Common myeloid progenitor, CD34-positive (primary cell): ENCODE measurements around the gene FXYD1.

ENCODE experiments used
- CTCF ChIA-PET: fragments of 350-600 bp; sonication (Branson Sonifier 250); formaldehyde crosslinking; loops from one replicate; lab custom pipeline; 2021; ENCODE audit warnings: antibody characterized with exemption; lab: Charles Lee
- POLR2A ChIA-PET: fragments of 350-600 bp; sonication (Branson Sonifier 250); formaldehyde crosslinking; loops from one replicate; lab custom pipeline; 2021; ENCODE audit warnings: antibody characterized with exemption; lab: Charles Lee
- DNase-seq, 3 donors: peaks; one replicate each; pipeline versions ENCODE4 v3.0.0 to v3.0.0-alpha.2; 2013
- H3K27ac ChIP-seq, 2 experiments: 1 replicate in 1 of 2; 2 replicates in 1 of 2; pipeline ENCODE4 v1.7.0; 2013; ENCODE audit warnings: inconsistent platforms in 2 of 2, low read length in 2 of 2, mild to moderate bottlenecking in 2 of 2, low read depth in 1 of 2, moderate library complexity in 1 of 2; ENCODE audit not compliant: severe bottlenecking in 2 of 2, insufficient read depth in 1 of 2, poor library complexity in 1 of 2
- H3K27me3 ChIP-seq, 5 experiments: replicated peaks in 2 of 5; 1 replicate in 3 of 5; 2 replicates in 2 of 5; pipeline versions ENCODE4 v1.6.1 to v1.7.0; 2013; ENCODE audit warnings: low read length in 4 of 5, mild to moderate bottlenecking in 2 of 5, moderate library complexity in 2 of 5, inconsistent platforms in 1 of 5; ENCODE audit not compliant: insufficient read depth in 5 of 5, control insufficient read depth in 4 of 5
- H3K36me3 ChIP-seq, 4 experiments: 1 replicate in 2 of 4; 2 replicates in 2 of 4; pipeline versions ENCODE4 v1.6.1 to v1.7.0; 2013; ENCODE audit warnings: low read length in 3 of 4, control low read depth in 1 of 4, mild to moderate bottlenecking in 1 of 4; ENCODE audit not compliant: control insufficient read depth in 4 of 4, insufficient read depth in 4 of 4
- H3K4me1 ChIP-seq, 4 experiments: 1 replicate in 3 of 4; 2 replicates in 1 of 4; pipeline versions ENCODE4 v1.6.1 to v1.7.1; 2013; ENCODE audit warnings: low read length in 3 of 4, mild to moderate bottlenecking in 3 of 4, control low read depth in 1 of 4, inconsistent platforms in 1 of 4, moderate library complexity in 1 of 4; ENCODE audit not compliant: control insufficient read depth in 4 of 4, insufficient read depth in 4 of 4; ENCODE audit errors: control extremely low read depth in 1 of 4
- H3K4me3 ChIP-seq, 7 experiments: 1 replicate in 4 of 7; 2 replicates in 3 of 7; pipeline versions ENCODE4 v1.5.1 to v1.7.0; 2013; ENCODE audit warnings: mild to moderate bottlenecking in 7 of 7, low read length in 6 of 7, moderate library complexity in 6 of 7, inconsistent platforms in 2 of 7, low read depth in 2 of 7, control low read depth in 1 of 7; ENCODE audit not compliant: insufficient read depth in 4 of 7, control insufficient read depth in 1 of 7; ENCODE audit errors: extremely low read depth in 1 of 7
- H3K9me3 ChIP-seq, 5 experiments: 1 replicate in 4 of 5; 2 replicates in 1 of 5; pipeline versions ENCODE4 v1.6.1 to v1.7.1; 2013; ENCODE audit warnings: low read length in 4 of 5, mild to moderate bottlenecking in 2 of 5, inconsistent platforms in 1 of 5, low read depth in 1 of 5, moderate library complexity in 1 of 5; ENCODE audit not compliant: control insufficient read depth in 4 of 5, insufficient read depth in 2 of 5; ENCODE audit errors: control extremely low read depth in 1 of 5
- WGBS: methylation state at CpG from one replicate; pipeline ENCODE4 v1.1.5; 2013; ENCODE audit not compliant: insufficient coverage; 5-methylcytosine and 5-hydroxymethylcytosine counted together

Gene FXYD1

GRCh38 chr19:35124098-35125060 lies 14.2 kb upstream of the FXYD1 start:
- peak; percentile 78 to 84 (median 82) for DNase-seq
- Histone ChIP-seq H3K9me3 (no peaks in the 10 kb centered on the region), H3K4me3 (peak overlapping the region in 6 of 7 experiments; percentile 19 to 82 (median 58)), H3K36me3 (no peaks in the 10 kb centered on the region), H3K27ac (peak overlapping the region in 1 of 2 experiments; percentile 44), H3K27me3 (no peaks in the 10 kb centered on the region), H3K4me1 (peaks cover under 1 to 37% (median 17%) of the 10 kb centered on the region in 4 experiments)
- ChIA-PET CTCF (interaction anchor here (0.9 to 4.8 kb wide), 4 partner anchors 11 to 58 kb away, joined by 3 to 39 read pairs (median 8); partner anchors contain the start of gene LGI4), POLR2A (interaction anchor here (1.0 kb wide), 1 partner anchor 11 kb away, joined by 6 read pairs; no protein-coding TSS in a partner anchor)
- 18% methylated on average over 42 of the region's 42 CpGs for WGBS

GRCh38 chr19:35125270-35125717 lies 13.3 kb upstream of the FXYD1 start:
- no peak for DNase-seq
- Histone ChIP-seq H3K9me3 (no peaks in the 10 kb centered on the region), H3K36me3 (no peaks in the 10 kb centered on the region), H3K4me3 (no peak overlapping the region), H3K4me1 (peaks cover 0 to 31% (median 16%) of the 10 kb centered on the region in 4 experiments), H3K27ac (no peak overlapping the region), H3K27me3 (no peaks in the 10 kb centered on the region)
- POLR2A ChIA-PET = no interaction called here
- WGBS = 90% methylated on average over 18 of the region's 19 CpGs
- CTCF ChIA-PET = interaction anchor here (0.9 to 4.8 kb wide), 4 partner anchors 10 to 59 kb away, joined by 3 to 39 read pairs (median 8); partner anchors contain the start of gene LGI4

- no peaks in the 10 kb centered on the region for H3K27me3 ChIP-seq
- H3K36me3 ChIP-seq = no peaks in the 10 kb centered on the region
- CTCF ChIA-PET = interaction anchor here (0.9 to 4.8 kb wide), 5 partner anchors 10 to 59 kb away, joined by 3 to 39 read pairs (median 9); partner anchors contain the start of gene LGI4
- WGBS = 95% methylated on average over 32 of the region's 35 CpGs
- POLR2A ChIA-PET = no interaction called here
- H3K4me1 ChIP-seq = peaks cover 0 to 29% (median 16%) of the 10 kb centered on the region in 4 experiments
- DNase-seq = no peak
- no peak overlapping the region for H3K4me3 ChIP-seq
- no peaks in the 10 kb centered on the region for H3K9me3 ChIP-seq
- H3K27ac ChIP-seq = no peak overlapping the region
Measured at GRCh38 chr19:35125749-35126623, 12.6 kb upstream of the FXYD1 start.

DNA sequence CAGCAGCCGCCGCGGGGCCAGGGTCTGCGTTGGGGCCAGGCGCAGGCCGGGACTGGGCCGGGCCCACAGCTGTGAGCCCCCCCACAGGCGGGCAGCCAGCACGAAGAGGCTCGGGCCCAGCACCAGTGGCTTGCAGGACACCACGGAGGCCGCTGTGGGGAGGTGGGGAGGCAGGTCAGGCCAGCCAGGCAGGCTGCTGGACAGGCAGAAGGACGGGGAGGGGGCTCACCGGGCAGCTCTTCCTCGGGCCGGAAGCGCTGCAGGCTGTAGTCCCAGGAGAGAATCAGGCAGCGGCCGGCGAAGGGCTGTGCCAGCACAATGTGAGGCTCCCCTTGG lies 12.0 kb upstream of the FXYD1 start:
- Histone ChIP-seq H3K4me1 (peaks cover 0 to 24% (median 13%) of the 10 kb centered on the region in 4 experiments), H3K9me3 (no peaks in the 10 kb centered on the region), H3K27me3 (no peaks in the 10 kb centered on the region), H3K27ac (no peak overlapping the region), H3K4me3 (no peak overlapping the region), H3K36me3 (no peaks in the 10 kb centered on the region)
- 99% methylated on average over 17 of the region's 20 CpGs for WGBS
- ChIA-PET POLR2A (no interaction called here), CTCF (interaction anchor here (0.9 to 2.2 kb wide), 3 partner anchors 10 to 36 kb away, joined by 3 to 9 read pairs (median 5); no protein-coding TSS in a partner anchor)
- no peak for DNase-seq

DNA sequence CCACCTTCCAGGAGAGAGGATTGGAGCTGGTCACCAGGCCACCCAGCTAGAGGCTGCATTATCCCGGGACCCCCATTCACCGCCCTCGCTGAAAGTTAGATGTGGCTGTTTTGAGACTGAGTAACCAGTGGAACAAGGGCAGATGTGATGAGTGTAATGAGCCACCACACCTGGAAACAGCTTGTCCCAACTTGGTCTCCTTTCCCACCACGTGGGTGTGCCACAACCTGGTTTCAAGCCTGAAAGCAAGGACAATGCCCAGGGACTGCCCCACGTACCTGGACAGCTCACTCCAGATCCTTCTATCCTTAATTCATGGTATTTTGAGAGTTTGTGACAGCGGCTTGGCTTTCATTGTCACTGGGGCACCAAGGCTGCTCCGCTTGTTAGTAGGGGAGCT lies 10.8 kb upstream of the FXYD1 start:
- Histone ChIP-seq H3K27ac (no peak overlapping the region), H3K36me3 (no peaks in the 10 kb centered on the region), H3K9me3 (no peaks in the 10 kb centered on the region), H3K27me3 (no peaks in the 10 kb centered on the region), H3K4me3 (no peak overlapping the region), H3K4me1 (peaks cover 0 to 17% (median 10%) of the 10 kb centered on the region in 4 experiments)
- ChIA-PET POLR2A (no interaction called here), CTCF (interaction anchor here (0.7 to 2.2 kb wide), 6 partner anchors 8 to 73 kb away, joined by 3 to 9 read pairs (median 4); partner anchors contain the start of gene FXYD3)
- DNase-seq = no peak
- 95% methylated on average over 4 of the region's 7 CpGs for WGBS

DNA sequence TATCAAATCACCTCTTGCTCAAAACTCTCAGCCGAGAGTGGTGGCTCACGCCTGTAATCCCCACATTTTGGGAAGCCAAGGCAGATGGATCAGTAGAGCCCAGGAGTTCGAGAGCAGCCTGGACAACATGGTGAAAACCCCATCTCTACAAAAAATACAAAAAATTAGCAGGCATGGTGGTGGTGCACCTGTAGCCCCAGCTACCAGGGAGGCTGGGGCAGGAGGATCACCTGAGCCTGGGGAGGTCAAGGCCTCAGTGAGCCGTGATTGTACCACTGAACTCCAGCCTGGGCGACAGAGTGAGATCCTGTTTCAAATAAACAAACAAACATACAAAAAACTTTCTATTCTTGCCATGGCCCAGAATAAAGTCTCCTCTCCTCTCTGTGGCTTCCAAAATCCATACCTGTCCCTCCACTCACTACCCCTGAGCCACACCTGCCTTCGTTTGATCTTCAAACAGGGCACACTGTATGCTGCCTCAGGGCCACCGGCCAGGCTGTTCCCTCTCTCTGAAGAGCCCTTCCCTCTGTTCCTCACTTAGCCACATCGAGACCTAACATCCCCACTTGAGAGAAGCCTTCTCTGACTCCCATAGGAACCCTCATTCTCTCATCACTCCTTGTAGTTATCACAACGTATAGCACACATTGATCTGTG lies 10.1 kb upstream of the FXYD1 start:
- Histone ChIP-seq H3K9me3 (no peaks in the 10 kb centered on the region), H3K36me3 (no peaks in the 10 kb centered on the region), H3K27ac (no peak overlapping the region), H3K27me3 (no peaks in the 10 kb centered on the region), H3K4me3 (no peak overlapping the region), H3K4me1 (peaks cover 0 to 16% (median 10%) of the 10 kb centered on the region in 4 experiments)
- ChIA-PET CTCF (interaction anchor here (0.7 to 1.6 kb wide), 3 partner anchors 13 to 61 kb away, joined by 3 to 5 read pairs (median 5); partner anchors contain the start of gene FXYD3), POLR2A (no interaction called here)
- 95% methylated on average over 6 of the region's 9 CpGs for WGBS
- no peak for DNase-seq
